Bronchial epithelial cell (primary cell): Measurements from ENCODE around the gene GYPB. TPM values are rescaled to one million over a fixed set of nuclear protein-coding genes. Genes with fewer than 3 reads are reported as not detected.
"Not testable (repeated sequence)": the region's sequence is repeated elsewhere in the genome, so short reads cannot be mapped to it uniquely, and the experiment has no call there.

Source experiments
- DNase-seq: peaks from one replicate; pipeline ENCODE4 v3.0.0-alpha.2; 2010; ENCODE audit warnings: low read depth
- FAIRE-seq: peaks from 2 replicates; lab custom pipeline; 2011; peaks lifted over from hg19 to GRCh38; lab: Jason Lieb, UNC
- H3K27me3 ChIP-seq: 2 replicates; pipeline ENCODE4 v1.5.1; 2011; ENCODE audit warnings: low read length; ENCODE audit not compliant: control insufficient read depth, insufficient read depth
- H3K36me3 ChIP-seq: 2 replicates; pipeline ENCODE4 v1.5.1; 2011; ENCODE audit warnings: low read length; ENCODE audit not compliant: control insufficient read depth, insufficient read depth
- H3K4me3 ChIP-seq: 2 replicates; pipeline ENCODE4 v1.5.1; 2011; ENCODE audit warnings: mild to moderate bottlenecking, low read depth, low read length, control low read depth
- total RNA-seq: library from RNA; depleted of rRNA; stranded (reverse); fragments of >200 nt; gene quantifications from 2 replicates; pipeline ENCODE4 v1.2.1, GENCODE V29; 2014
- TF ChIP-seq, protein P1 (sequence below): IDR thresholded peaks from 2 replicates; pipeline ENCODE4 v1.5.1; 2011; ENCODE audit warnings: mild to moderate bottlenecking, moderate library complexity, low read length, control low read depth, inconsistent platforms; ENCODE audit not compliant: insufficient read depth, severe bottlenecking

GYPB gene
- total RNA-seq, 1 donor from 2014 or later, result not detected

DNA sequence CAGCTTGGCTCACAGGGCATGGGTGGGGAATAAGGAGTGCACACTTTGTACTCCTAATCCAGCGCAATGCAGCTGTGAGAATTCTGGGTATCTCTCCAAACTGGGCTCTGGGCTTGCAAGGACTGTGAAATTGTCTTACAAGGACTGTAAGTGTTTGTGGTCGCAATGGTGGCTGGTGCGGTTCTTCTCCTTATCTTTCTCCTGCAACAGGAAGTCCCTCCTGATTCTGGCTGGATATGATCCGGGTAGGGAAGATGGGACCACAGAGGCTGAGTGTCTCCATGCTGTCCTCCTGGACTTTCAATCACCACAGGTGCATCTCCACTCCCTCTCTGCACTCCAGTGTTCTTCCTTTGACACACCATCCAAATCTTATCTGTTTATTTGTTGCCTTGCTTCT, 58.1 kb downstream of the GYPB start:
- DNase-seq, result no peak

DNA sequence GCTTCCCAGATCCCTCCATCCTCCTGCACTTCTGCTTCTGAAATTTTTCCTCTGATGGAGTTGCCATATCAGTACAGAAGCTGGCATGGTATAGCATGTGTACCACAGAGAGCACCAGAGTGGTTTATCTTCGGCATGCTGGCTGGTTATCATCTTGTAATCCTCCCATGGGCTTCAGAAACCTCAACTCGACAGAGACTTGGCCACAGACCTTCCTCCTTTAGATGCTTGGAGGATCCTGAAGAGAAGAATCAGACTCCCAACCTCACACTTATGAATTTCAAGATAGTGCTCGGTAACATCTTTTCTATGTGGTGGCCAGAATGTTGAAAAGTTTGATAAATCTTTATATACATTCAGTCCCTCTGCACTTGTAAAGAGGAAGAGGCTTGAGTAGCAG, 63.9 kb downstream of the GYPB start:
- FAIRE-seq, result peak; percentile 88
- not testable (repeated sequence) for DNase-seq, H3K4me3 ChIP-seq, H3K36me3 ChIP-seq, H3K27me3 ChIP-seq

More for the DNA sequence above, 58.1 kb downstream of the GYPB start:
- H3K36me3 ChIP-seq, result no peaks in the 10 kb centered on the region
- no peak for FAIRE-seq
- TF ChIP-seq, protein P1, sequence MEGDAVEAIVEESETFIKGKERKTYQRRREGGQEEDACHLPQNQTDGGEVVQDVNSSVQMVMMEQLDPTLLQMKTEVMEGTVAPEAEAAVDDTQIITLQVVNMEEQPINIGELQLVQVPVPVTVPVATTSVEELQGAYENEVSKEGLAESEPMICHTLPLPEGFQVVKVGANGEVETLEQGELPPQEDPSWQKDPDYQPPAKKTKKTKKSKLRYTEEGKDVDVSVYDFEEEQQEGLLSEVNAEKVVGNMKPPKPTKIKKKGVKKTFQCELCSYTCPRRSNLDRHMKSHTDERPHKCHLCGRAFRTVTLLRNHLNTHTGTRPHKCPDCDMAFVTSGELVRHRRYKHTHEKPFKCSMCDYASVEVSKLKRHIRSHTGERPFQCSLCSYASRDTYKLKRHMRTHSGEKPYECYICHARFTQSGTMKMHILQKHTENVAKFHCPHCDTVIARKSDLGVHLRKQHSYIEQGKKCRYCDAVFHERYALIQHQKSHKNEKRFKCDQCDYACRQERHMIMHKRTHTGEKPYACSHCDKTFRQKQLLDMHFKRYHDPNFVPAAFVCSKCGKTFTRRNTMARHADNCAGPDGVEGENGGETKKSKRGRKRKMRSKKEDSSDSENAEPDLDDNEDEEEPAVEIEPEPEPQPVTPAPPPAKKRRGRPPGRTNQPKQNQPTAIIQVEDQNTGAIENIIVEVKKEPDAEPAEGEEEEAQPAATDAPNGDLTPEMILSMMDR, result no peak
- no peaks in the 10 kb centered on the region for H3K27me3 ChIP-seq
- no peak overlapping the region for H3K4me3 ChIP-seq

DNA sequence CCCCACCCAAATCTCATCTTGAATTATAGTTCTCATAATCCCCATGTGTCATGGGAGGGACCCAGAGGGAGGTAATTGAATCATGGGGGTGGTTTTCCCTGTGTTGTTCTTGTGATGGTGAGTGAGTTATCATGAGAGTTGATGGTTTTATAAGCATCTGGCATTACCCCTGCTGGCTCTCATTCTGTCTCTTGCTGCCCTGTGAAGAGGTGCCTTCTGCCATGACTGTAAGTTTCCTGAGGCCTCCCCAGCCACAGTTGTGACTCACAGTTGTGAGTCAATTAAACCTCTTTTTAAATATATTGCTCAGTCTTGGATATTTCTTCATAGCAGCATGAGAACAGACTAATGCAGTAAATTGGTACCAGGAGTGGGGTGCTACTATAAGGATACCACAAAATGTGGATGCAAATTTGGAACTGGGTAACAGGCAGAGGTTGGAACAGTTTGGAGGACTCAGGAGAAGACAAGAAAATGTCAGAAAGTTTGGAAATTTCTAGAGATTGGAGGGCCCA, 67.7 kb downstream of the GYPB start:
- DNase-seq, H3K27me3 ChIP-seq, H3K36me3 ChIP-seq, H3K4me3 ChIP-seq, FAIRE-seq: not testable (repeated sequence)

DNA sequence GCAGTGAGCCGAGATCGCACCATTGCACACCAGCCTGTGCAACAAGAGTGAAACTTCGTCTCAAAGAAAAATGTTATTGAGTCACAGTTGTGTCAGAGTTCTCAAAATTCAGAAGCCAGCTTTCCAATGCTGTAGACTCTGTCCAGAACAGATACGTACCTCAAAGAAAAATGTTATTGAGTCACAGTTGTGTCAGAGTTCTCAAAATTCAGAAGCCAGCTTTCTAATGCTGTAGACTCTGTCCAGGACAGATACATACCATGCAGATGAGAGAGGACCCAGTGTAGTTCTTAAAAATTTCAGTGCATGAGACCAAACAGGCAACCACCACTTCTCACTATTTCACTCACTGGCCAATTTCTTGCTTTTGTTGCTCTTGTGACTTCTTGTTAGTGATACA, 68.2 kb downstream of the GYPB start:
- not testable (repeated sequence) for DNase-seq, H3K36me3 ChIP-seq, H3K4me3 ChIP-seq, FAIRE-seq, H3K27me3 ChIP-seq

DNA sequence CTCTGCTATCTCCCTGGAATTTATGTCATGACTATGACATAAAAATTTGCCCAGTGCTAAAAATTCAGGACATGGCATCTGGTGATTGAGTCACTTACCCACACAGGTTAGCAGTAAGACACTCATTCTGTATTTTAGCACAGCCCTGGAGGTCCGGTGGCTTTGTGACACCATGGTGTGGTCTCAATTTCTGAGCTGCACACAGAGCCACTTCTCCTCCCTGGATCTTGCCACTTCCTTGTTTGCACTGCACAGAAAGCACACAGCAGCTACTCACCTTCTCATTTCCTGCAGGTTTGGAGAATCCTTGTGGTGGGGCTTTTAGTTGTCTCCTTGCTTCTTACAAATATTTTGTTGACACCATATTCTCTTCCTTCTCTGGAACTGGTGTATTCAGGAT, 69.0 kb downstream of the GYPB start:
- not testable (repeated sequence) for DNase-seq, H3K4me3 ChIP-seq, H3K36me3 ChIP-seq, FAIRE-seq, H3K27me3 ChIP-seq

DNA sequence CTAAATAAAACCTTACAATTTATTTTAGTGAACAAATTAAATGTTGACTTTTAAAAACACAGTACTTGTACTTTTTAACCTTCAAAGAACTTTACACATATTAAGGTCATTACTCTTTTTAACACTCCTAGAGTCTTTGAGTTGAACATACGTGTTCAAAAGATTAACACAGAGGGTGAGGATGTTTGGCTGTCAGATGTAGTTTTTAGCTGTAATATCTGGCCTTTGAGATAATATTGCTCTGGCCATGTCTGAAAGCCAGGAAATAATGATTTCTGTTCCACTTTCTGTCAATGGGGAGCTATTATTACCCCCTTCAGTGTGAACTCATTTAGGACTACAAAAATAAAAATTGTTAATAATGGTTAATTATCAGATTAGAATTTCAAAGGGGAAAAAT, 71.7 kb downstream of the GYPB start:
- H3K36me3 ChIP-seq, H3K27me3 ChIP-seq, H3K4me3 ChIP-seq, FAIRE-seq, DNase-seq: not testable (repeated sequence)

Other genes with a start within 250 kb of the GYPB start
- gene GYPE, start 113.8 kb downstream of the GYPB start, total RNA-seq, result not detected in 2 replicates
- gene GYPA, start 121.3 kb upstream of the GYPB start, total RNA-seq, result not detected in 2 replicates